GM21447 (cell line): ENCODE data around the gene GDNF.
A peak's percentile ranks its signal among the peaks of the same experiment; 100 is the strongest.
"Not testable (repeated sequence)": the region's sequence is repeated elsewhere in the genome, so short reads cannot be mapped to it uniquely, and the experiment has no call there.

Experiments used
- ATAC-seq: cut with Tn5 transposase; IDR thresholded peaks from one replicate; pipeline ENCODE4 v1.9.1; 2021; ENCODE audit not compliant: unreplicated experiment

The GDNF gene, protein sequence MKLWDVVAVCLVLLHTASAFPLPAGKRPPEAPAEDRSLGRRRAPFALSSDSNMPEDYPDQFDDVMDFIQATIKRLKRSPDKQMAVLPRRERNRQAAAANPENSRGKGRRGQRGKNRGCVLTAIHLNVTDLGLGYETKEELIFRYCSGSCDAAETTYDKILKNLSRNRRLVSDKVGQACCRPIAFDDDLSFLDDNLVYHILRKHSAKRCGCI

GRCh38 chr5:37839407-37840052 is at the start of gene GDNF:
TSS of gene GDNF (minus strand) at chr5:37840041. CDS start at chr5:37834796, 5,245 bp downstream.
- no peak for ATAC-seq

GRCh38 chr5:37888476-37888875 is 48.6 kb upstream of the GDNF start:
- no peak for ATAC-seq

DNA sequence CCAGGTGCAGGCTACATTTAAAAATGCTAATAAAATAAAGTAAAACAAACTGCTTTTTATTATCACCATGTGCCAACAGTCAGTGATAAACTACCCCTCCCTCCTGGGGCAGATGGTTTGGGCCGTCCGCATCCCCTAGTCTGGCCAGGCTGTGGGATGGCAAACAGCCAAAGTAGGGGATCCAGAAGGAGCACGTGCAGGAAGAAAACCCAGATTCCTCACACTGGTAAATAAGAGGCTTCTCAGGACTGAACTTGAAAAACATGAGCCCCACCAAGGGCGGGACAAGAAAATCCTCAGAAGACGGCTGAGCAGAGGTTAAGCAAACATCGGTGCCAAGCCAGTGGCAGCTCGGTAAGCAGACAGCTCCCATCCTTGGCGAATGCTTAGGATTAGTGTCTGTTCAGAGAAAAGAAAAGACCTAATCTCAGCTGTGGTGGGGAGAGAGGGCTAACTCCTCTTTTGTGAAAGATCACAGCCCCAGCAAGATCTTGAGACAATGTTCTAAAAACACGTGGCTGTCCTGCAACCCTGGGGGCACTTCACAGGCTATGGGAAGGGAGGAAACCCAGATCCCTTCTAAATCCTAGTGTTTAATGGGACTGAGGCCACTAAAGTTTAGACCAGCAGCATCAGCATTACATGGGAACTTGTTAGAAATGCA is 46.5 kb upstream of the GDNF start:
- no peak for ATAC-seq

DNA sequence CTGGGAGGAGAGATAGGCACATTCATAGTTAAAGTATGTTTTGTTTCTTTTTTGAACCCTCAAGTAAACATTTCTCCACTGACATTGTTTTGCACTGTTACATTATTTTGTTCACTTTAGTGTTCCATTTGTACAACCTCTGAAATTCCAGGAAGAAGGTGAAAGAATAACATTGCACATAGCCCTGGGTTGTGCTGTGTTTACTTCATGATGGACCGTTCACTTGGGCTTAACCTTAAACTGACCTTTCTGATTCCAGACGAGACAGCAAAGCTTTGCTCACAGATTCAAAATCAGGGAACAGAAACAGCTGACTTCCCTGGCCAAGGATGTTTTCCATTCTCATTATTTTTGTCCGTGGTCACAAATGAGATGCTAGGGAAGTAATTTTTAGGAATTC is 42.8 kb upstream of the GDNF start:
- ATAC-seq, result no peak

GRCh38 chr5:37881359-37881758 is 41.5 kb upstream of the GDNF start:
- no peak for ATAC-seq

GRCh38 chr5:37876943-37877342 is 37.1 kb upstream of the GDNF start:
- ATAC-seq, result no peak

- no peak for ATAC-seq
Measured at GRCh38 chr5:37876245-37876644, 36.4 kb upstream of the GDNF start.

GRCh38 chr5:37875051-37875787 is 35.4 kb upstream of the GDNF start:
- ATAC-seq, result no peak

DNA sequence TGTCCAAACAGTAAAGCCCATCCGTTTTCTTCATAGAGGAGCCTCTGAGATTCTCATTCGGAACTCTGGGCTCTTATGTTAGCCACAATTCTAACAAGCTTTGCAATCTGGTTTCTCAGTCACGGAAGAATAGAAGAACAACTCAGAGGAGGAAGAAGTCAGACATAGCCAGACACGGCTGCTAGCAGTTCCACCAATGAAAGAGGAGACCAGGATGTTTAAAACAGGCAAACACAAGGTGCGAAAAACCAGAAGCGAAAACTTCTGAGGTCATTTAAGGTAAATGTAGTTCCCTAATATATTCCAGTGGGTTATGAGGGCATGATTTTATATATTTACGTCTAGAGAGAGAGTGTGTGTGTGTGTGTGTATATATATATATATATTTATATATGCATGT is 34.1 kb upstream of the GDNF start:
- ATAC-seq, result no peak

- ATAC-seq, result no peak
Measured at GRCh38 chr5:37871023-37871815, 31.4 kb upstream of the GDNF start.

- no peak for ATAC-seq
Measured at GRCh38 chr5:37869216-37869615, 29.4 kb upstream of the GDNF start.

- ATAC-seq, result no peak
Measured at GRCh38 chr5:37867654-37868053, 27.8 kb upstream of the GDNF start.

DNA sequence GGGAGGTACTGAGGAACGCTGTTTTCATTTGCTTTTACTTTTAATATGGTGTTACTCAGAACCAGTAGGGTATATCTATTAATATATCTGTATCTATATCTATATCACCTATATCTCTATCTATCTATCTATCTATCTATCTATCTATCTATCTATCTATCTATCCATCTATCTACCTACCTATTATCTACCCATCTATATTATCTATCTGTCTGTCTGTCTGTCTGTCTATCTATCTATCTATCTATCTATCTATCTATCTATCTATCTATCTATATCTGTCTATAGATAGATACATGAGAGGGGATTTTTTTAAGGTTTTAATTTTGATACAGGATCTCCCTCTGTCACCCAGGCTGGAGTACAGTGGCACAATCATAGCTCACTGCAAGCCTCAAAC is 23.1 kb upstream of the GDNF start:
- ATAC-seq, result not testable (repeated sequence)

GRCh38 chr5:37860206-37860605 is 20.4 kb upstream of the GDNF start:
- ATAC-seq, result no peak

GRCh38 chr5:37859805-37860204 is 20.0 kb upstream of the GDNF start:
- peak; percentile 99 for ATAC-seq

DNA sequence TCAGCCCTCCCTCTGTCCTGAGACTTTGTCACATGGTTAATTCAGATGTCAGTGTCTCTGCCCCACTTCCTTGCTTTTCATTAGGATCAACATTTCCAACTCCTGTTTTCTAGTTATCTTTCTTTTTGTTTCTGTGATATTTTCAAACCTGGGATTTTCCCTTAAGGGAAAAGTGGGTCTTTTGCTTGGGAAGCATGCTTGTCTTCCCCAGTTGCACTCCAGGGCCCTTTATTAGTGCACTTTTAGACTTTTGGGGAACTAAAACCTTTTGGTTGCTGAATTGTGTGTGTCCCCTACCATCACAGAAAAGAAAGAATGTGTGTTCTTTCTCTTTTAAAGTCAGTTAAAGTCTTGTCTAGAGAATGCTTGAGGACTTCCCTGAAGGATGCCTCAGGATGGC is 18.4 kb upstream of the GDNF start:
- ATAC-seq, result no peak

- ATAC-seq, result no peak
Measured at GRCh38 chr5:37857696-37858095, 17.9 kb upstream of the GDNF start.

GRCh38 chr5:37855438-37855837 is 15.6 kb upstream of the GDNF start:
- no peak for ATAC-seq

DNA sequence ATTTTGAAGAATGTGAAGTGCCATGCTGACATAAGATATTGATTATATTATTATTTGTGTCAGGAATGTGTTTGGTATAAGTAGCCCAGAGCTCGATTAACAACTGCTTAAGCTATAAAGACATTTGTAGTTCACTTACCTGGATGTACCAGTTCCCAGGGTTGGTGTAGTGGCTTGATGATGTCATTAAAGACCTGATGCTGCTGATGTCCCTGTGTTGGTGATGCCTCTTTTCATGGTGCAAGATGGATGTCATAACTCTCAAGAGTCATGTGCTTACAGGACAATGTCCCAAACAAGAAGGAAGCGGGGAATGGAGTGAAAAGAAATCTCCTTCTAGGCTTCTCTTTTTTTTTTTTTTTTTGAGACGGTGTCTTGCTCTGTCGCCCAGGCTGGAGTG is 11.5 kb upstream of the GDNF start:
- no peak for ATAC-seq

- no peak for ATAC-seq
Measured at GRCh38 chr5:37850226-37850865, 10.5 kb upstream of the GDNF start.
